HCT116 (cell line): ENCODE results near the gene MTRFR. TPM values are rescaled to one million over a fixed set of nuclear protein-coding genes. Genes with fewer than 3 reads are reported as not detected.

Source experiments
- ATAC-seq: fragments of 200-7000 bp; cut with Tn5 transposase; 2 replicates; pipeline ENCODE4 v1.9.1; 2020; ENCODE audit warnings: mild to moderate bottlenecking, moderate library complexity
- BruUV-seq: library from RNA; stranded (reverse); fragments of 400-500 nt; replicated peaks from 2 replicates; lab custom pipeline; 2021; lab: Mats Ljungman, UMichigan
- CTCF ChIA-PET: fragments of 300-600 bp; sonication (Branson Sonifier 250); formaldehyde crosslinking; loops from one replicate; lab custom pipeline; 2021; ENCODE audit warnings: antibody characterized with exemption; lab: Charles Lee
- POLR2A ChIA-PET: fragments of 300-600, 350-600 bp; sonication (Branson Sonifier 250); formaldehyde crosslinking; loops from one replicate; lab custom pipeline; 2021; ENCODE audit warnings: antibody characterized with exemption; lab: Charles Lee
- RAD21 ChIA-PET, 2 experiments: fragments of 300-600 bp; sonication (Branson Sonifier 250); formaldehyde crosslinking; loops; one replicate each; lab custom pipeline; 2023; ENCODE audit warnings: low total read pairs in 2 of 2; ENCODE audit not compliant: uncharacterized antibody in 2 of 2, unreplicated experiment in 2 of 2, low non-redundant PET in 1 of 2; lab: Charles Lee
- DNase-seq: peaks from one replicate; pipeline ENCODE4 v3.0.0-alpha.2; 2010; ENCODE audit warnings: low read depth, low spot score
- H2AFZ ChIP-seq: fragments of 200-600 bp; shearing (Covaris generic), sonication (generic); 2 replicates; pipeline ENCODE4 v1.6.1; 2017; ENCODE audit warnings: low read depth, mixed run types, mixed read lengths, antibody characterized with exemption, low read length; ENCODE audit not compliant: poor library complexity, severe bottlenecking
- H3K27ac ChIP-seq: 2 replicates; pipeline ENCODE4 v1.5.1; 2012; ENCODE audit warnings: low read depth, low read length
- H3K27me3 ChIP-seq: fragments of 200-600 bp; sonication (generic); 2 replicates; pipeline ENCODE4 v1.6.1; 2016; ENCODE audit warnings: mixed run types, low read length, mixed read lengths; ENCODE audit not compliant: insufficient read depth
- H3K36me3 ChIP-seq, 2 experiments: fragments of 200-500 bp in 1 of 2; fragments of 200-600 bp in 1 of 2; sonication (Bioruptor generic) in 1 of 2; sonication (generic) in 1 of 2; 2 replicates each; pipeline versions ENCODE4 v1.5.1 to v1.6.1; 2014 to 2016; ENCODE audit warnings: low read length in 2 of 2, inconsistent platforms in 1 of 2, mixed read lengths in 1 of 2, mixed run types in 1 of 2; ENCODE audit not compliant: insufficient read depth in 2 of 2, control insufficient read depth in 1 of 2
- H3K4me1 ChIP-seq, 2 experiments: fragments of 200-600 bp in 1 of 2; sonication (generic) in 1 of 2; 2 replicates each; pipeline versions ENCODE4 v1.5.1 to v1.6.1; 2012 to 2017; ENCODE audit warnings: low read length in 2 of 2, inconsistent platforms in 1 of 2, mild to moderate bottlenecking in 1 of 2, mixed read lengths in 1 of 2, mixed run types in 1 of 2, moderate library complexity in 1 of 2; ENCODE audit not compliant: insufficient read depth in 2 of 2, control insufficient read depth in 1 of 2
- H3K4me2 ChIP-seq: fragments of 200-600 bp; sonication (generic); 2 replicates; pipeline ENCODE4 v1.6.1; 2017; ENCODE audit warnings: mixed run types, low read length, mixed read lengths
- H3K4me3 ChIP-seq, 2 experiments: fragments of 200-600 bp in 1 of 2; sonication (generic) in 1 of 2; replicated peaks in 1 of 2; 2 replicates each; pipeline ENCODE4 v1.5.1; 2011 to 2016; ENCODE audit warnings: low read length in 2 of 2, control low read depth in 1 of 2, low read depth in 1 of 2, mild to moderate bottlenecking in 1 of 2, mixed read lengths in 1 of 2, mixed run types in 1 of 2
- H3K79me2 ChIP-seq: fragments of 200-600 bp; sonication (generic); 2 replicates; pipeline ENCODE4 v1.6.1; 2017; ENCODE audit warnings: mild to moderate bottlenecking, mixed run types, low read length, moderate library complexity, mixed read lengths; ENCODE audit not compliant: insufficient read depth
- H3K9ac ChIP-seq: fragments of 200-600 bp; sonication (generic); 2 replicates; pipeline ENCODE4 v1.6.1; 2016; ENCODE audit warnings: low read length, mixed read lengths
- H3K9me2 ChIP-seq: fragments of 200-600 bp; sonication (generic), shearing (Covaris generic); 2 replicates; pipeline ENCODE4 v1.6.1; 2017; ENCODE audit warnings: mixed run types, mild to moderate bottlenecking, moderate library complexity; ENCODE audit not compliant: insufficient read depth
- H3K9me3 ChIP-seq, 2 experiments: fragments of 200-500 bp in 1 of 2; fragments of 200-600 bp in 1 of 2; sonication (Bioruptor generic) in 1 of 2; sonication (generic) in 1 of 2; 2 replicates each; pipeline ENCODE4 v1.6.1; 2014 to 2017; ENCODE audit warnings: low read length in 2 of 2, mixed read lengths in 2 of 2, inconsistent platforms in 1 of 2, low read depth in 1 of 2, mild to moderate bottlenecking in 1 of 2, mixed run types in 1 of 2, moderate library complexity in 1 of 2; ENCODE audit not compliant: control insufficient read depth in 1 of 2, insufficient read depth in 1 of 2
- H4K20me1 ChIP-seq: fragments of 200-600 bp; sonication (generic), shearing (Covaris generic); 2 replicates; pipeline ENCODE4 v1.6.1; 2017; ENCODE audit warnings: mixed run types, mild to moderate bottlenecking, moderate library complexity; ENCODE audit not compliant: insufficient read depth
- CBX3 ChIP-seq: IDR thresholded peaks from 2 replicates; pipeline ENCODE4 v1.6.1; 2012; ENCODE audit warnings: low read depth
- CEBPB ChIP-seq: IDR thresholded peaks from 2 replicates; pipeline ENCODE4 v1.6.1; 2012; ENCODE audit warnings: low read depth
- ELF1 ChIP-seq: IDR thresholded peaks from 2 replicates; pipeline ENCODE4 v1.6.1; 2012; ENCODE audit warnings: low read depth, borderline replicate concordance
- EZH2phosphoT487 ChIP-seq: fragments of 200-600 bp; IDR thresholded peaks from 2 replicates; pipeline ENCODE4 v1.6.1; 2018; ENCODE audit warnings: antibody characterized with exemption, borderline replicate concordance
- POLR2AphosphoS5 ChIP-seq: IDR thresholded peaks from 2 replicates; pipeline ENCODE4 v1.6.1; 2011; ENCODE audit warnings: mild to moderate bottlenecking, low read depth, low read length, moderate library complexity
- SRF ChIP-seq: IDR thresholded peaks from 2 replicates; pipeline ENCODE4 v1.6.1; 2012; ENCODE audit warnings: low read depth
- TCF7L2 ChIP-seq: IDR thresholded peaks from 2 replicates; pipeline ENCODE4 v1.7.0; 2011; ENCODE audit warnings: borderline replicate concordance, inconsistent platforms; ENCODE audit not compliant: insufficient read depth, insufficient read length; ENCODE audit errors: extremely low read depth
- YY1 ChIP-seq: IDR thresholded peaks from 2 replicates; pipeline ENCODE4 v1.6.1; 2011; ENCODE audit warnings: low read length, low read depth, moderate library complexity, mild to moderate bottlenecking; ENCODE audit not compliant: insufficient replicate concordance; ENCODE audit errors: extremely low read depth
- intact Hi-C: fragments of 100-400 bp; cut with micrococcal nuclease; formaldehyde crosslinking; loops from 2 replicates; pipeline ENCODE4 v1.10.0; 2022
- total RNA-seq: library from RNA; stranded (reverse); gene quantifications from one replicate; pipeline ENCODE4 v1.2.1, GENCODE V29; 2021; ENCODE audit not compliant: unreplicated experiment
- TF ChIP-seq, protein P1 (sequence below), 3 experiments: fragments of 200-600 bp in 1 of 3; sonication (generic) in 1 of 3; IDR thresholded peaks in 2 of 3; conservative IDR thresholded peaks in 1 of 3; 2 replicates each; pipeline ENCODE4 v1.5.1; 2012 to 2017; ENCODE audit warnings: low read depth in 2 of 3, low read length in 2 of 3, antibody characterized with exemption in 1 of 3, borderline replicate concordance in 1 of 3, control low read depth in 1 of 3, mild to moderate bottlenecking in 1 of 3, mixed read lengths in 1 of 3, mixed run types in 1 of 3, moderate library complexity in 1 of 3; ENCODE audit not compliant: insufficient read depth in 1 of 3
- TF ChIP-seq, protein P2 (sequence below): IDR thresholded peaks from 2 replicates; pipeline ENCODE4 v1.6.1; 2012

The MTRFR gene
- total RNA-seq, 1 experiment from 2014 or later = 27.0 TPM

- TF ChIP-seq, protein P1, sequence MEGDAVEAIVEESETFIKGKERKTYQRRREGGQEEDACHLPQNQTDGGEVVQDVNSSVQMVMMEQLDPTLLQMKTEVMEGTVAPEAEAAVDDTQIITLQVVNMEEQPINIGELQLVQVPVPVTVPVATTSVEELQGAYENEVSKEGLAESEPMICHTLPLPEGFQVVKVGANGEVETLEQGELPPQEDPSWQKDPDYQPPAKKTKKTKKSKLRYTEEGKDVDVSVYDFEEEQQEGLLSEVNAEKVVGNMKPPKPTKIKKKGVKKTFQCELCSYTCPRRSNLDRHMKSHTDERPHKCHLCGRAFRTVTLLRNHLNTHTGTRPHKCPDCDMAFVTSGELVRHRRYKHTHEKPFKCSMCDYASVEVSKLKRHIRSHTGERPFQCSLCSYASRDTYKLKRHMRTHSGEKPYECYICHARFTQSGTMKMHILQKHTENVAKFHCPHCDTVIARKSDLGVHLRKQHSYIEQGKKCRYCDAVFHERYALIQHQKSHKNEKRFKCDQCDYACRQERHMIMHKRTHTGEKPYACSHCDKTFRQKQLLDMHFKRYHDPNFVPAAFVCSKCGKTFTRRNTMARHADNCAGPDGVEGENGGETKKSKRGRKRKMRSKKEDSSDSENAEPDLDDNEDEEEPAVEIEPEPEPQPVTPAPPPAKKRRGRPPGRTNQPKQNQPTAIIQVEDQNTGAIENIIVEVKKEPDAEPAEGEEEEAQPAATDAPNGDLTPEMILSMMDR (IDR thresholded peaks at IDR 0.05 in 2 of 3, conservative IDR thresholded peaks at IDR 0.05 in 1 of 3; ENCODE audit: borderline replicate concordance in 1 of 3, insufficient read depth in 1 of 3, low read depth in 2 of 3, low read length in 2 of 3) = peak; percentile 13 to 42 (median 20); a peak in 4 of 6 replicates
- TF ChIP-seq POLR2AphosphoS5 (no peak), CBX3 (no peak), YY1 (no peak), TCF7L2 (no peak), CEBPB (no peak)
- TF ChIP-seq, protein P2, sequence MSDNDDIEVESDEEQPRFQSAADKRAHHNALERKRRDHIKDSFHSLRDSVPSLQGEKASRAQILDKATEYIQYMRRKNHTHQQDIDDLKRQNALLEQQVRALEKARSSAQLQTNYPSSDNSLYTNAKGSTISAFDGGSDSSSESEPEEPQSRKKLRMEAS = peak; percentile 20; the same call in 1 of the 2 replicates
Measured at GRCh38 chr12:123271001-123271668, 37.9 kb downstream of the MTRFR start (continued).

- H3K9me2 ChIP-seq = no peaks in the 10 kb centered on the region
- no peaks in the 10 kb centered on the region for H4K20me1 ChIP-seq
- H3K4me2 ChIP-seq = no peak overlapping the region
- H3K27me3 ChIP-seq = no peaks in the 10 kb centered on the region
- no peaks in the 10 kb centered on the region for H3K9me3 ChIP-seq
- ChIA-PET CTCF (no interaction called here), RAD21 (no interaction called here)
- H3K4me3 ChIP-seq = no peak overlapping the region
- H3K9ac ChIP-seq = no peak overlapping the region
- TF ChIP-seq, protein P1 (IDR thresholded peaks at IDR 0.05 in 2 of 3, conservative IDR thresholded peaks at IDR 0.05 in 1 of 3; ENCODE audit: borderline replicate concordance in 1 of 3, insufficient read depth in 1 of 3, low read depth in 2 of 3, low read length in 2 of 3) = no peak
- TF ChIP-seq ELF1 = no peak
- no peak for TF ChIP-seq EZH2phosphoT487
- TF ChIP-seq SRF = no peak
- TF ChIP-seq YY1 = no peak
- TF ChIP-seq, all 23 proteins: peak for 0
- ATAC-seq (no peak), DNase-seq (no peak)
- intact Hi-C loops = no loop called here
- BruUV-seq = no TSS peak
- H3K4me1 ChIP-seq = peaks cover 6 to 19% of the 10 kb centered on the region in 2 experiments; a peak in 3 of 4 replicates
- no peak overlapping the region for H2AFZ ChIP-seq
- no peak overlapping the region for H3K27ac ChIP-seq
- POLR2A ChIA-PET = no interaction called here
- no peaks in the 10 kb centered on the region for H3K36me3 ChIP-seq
- peaks cover 27% of the 10 kb centered on the region for H3K79me2 ChIP-seq
Measured at GRCh38 chr12:123273166-123273565, 39.9 kb downstream of the MTRFR start.
